ENCODE measurements around the gene HLA-DQA2.
"Not testable (repeated sequence)": the region's sequence is repeated elsewhere in the genome, so short reads cannot be mapped to it uniquely, and the experiment has no call there.

HLA-DQA2 gene

DNA sequence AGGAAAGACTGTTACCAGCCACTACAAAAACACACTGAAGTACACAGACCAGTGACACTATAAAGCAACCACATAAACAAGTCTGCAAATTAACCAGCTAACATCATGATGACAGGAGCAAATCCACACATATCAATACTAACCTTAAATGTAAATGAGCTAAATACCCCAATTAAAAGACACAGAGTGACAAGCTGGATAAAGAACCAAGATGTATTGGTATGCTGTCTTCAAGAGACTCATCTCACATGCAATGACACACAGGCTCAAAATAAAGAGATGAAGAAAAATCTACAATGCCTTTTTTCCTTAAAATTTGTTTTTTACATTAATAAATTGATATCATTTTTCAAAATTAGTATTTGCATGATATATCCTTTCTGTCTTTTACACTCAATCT is 41.7 kb downstream of the HLA-DQA2 start:
- DNase-seq, result not testable (repeated sequence)

DNA sequence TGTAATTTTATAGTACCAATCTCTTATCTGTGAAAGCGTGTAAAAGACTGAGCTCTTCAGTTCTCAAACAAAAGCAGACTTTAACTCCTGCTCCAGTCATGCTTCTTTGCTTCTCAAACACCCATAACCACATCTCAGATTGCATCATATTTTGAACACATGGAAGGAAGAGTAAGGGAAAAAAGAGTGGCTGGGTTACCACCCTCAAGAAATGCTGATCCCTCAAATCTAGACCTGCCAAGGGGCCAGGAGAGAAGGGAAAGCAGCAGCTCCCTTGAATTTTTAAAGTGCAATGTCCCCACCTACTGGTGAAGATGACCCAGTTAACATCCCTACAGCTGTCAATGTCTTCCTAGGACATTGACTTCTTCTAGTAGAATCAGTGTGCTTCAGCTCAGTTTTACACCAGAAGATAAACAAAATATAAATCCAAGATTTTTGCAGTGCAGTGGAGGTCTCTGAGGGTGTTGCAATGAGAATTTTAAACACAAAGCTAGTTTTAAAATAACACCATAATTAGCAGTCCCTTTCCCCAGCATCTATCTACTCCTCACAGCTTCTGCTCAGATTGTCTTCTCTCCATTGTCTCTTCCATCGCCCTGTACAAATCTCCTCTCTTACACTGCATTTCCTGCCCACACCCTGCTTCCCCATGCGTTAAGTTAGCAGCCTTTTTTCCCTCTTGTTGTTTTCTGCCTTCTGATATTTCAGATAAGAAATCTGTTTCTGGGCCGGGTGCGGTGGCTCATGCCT is 44.8 kb downstream of the HLA-DQA2 start:
- DNase-seq, result peak in 1 of 2 experiments; percentile 14

DNA sequence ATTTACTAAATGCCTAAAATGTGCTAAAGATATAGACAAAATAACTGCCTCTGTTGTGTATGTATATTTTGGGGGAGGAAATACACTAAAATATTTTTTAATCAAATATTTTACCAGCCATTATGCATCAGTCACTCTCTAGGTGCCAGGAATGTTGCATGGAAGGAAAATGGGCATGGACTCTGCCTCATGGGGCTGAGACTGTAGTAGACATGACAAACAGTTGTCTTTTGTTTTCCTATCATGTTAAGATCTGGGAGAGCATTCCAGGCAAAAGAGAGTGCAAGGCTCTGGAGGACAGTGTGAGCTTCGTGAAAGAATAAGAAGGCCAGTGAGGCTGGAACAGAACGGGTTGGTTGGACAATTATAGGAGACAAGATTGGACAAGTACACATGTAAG is 49.1 kb downstream of the HLA-DQA2 start:
- no peak for DNase-seq

DNA sequence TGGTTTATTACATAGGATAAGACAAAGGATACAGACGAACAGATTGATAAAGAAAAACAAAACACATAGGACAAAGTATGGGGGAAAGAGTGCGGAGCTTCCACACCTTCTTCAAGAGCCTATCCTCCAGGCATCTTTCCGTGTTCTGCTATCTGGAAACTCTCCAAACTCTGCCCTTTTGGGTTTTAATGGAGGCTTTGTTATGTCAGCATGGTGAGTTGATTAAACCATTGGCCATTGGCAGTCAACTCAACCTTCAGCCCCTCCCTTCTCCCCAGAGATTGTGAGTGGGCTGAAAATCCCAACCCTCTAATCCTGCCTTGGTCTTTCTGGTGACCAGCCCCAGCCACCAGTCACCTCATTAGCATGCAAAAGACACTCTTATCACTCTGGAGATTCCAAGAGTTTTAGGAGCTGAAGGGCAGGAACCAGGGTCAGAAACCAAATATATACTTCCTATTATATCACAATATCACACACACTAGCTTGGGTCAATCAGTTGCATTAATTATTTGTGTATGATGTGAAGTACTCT is 51.8 kb downstream of the HLA-DQA2 start:
- DNase-seq, result no peak

DNA sequence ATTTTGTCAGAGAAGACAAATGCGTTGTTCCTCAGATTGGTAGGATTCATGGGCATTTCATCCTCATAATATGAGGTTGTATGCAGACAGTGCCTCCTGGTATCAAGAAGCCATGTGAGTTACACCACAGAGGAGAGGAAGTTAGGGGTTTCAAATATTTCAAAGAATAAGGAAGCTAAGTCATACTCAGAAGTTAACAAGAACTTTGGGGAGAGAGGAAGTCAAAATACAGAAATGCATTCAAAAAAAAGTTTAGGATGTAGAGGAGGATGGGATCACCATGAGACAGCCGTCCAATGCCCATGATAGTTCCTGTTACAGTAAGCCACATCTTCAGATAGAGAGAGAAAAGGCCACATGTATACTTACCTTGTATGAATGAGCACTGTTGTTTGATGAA is 53.3 kb downstream of the HLA-DQA2 start:
- DNase-seq, result no peak
